ENCODE measurements around the gene CFAP100. TPM values are rescaled to one million over a fixed set of nuclear protein-coding genes. Genes with fewer than 3 reads are reported as not detected.

Gene CFAP100
- total RNA-seq, 3 donors from 2014 or later (not counting 1 experiment from before 2014, with no cell fraction given): not detected

GRCh38 chr3:126396536-126396935 is 1.8 kb downstream of the CFAP100 start:
- no peaks in the 10 kb centered on the region for H3K36me3 Mint-ChIP-seq
- H3K4me3 ChIP-seq (ENCODE audit: low read length): no peak overlapping the region
- H3K27ac Mint-ChIP-seq: no peak overlapping the region
- ATAC-seq: no peak
- H3K27ac ChIP-seq (ENCODE audit: low read length): no peak overlapping the region
- H3K27me3 ChIP-seq (ENCODE audit: control insufficient read depth, insufficient read depth, low read length): no peaks in the 10 kb centered on the region
- H3K9me3 Mint-ChIP-seq: no peaks in the 10 kb centered on the region
- peaks cover 6% of the 10 kb centered on the region for H3K9me3 ChIP-seq (ENCODE audit: control insufficient read depth, insufficient read depth, low read length)
- H3K27me3 Mint-ChIP-seq (ENCODE audit: low read depth in 2 of 2): peaks cover 28 to 33% of the 10 kb centered on the region in 2 donors
- no peaks in the 10 kb centered on the region for H3K4me1 Mint-ChIP-seq
- 84% methylated on average over 5 of the region's 5 CpGs for WGBS (ENCODE audit: insufficient coverage)
- no peak for TF ChIP-seq CTCF (IDR thresholded peaks at IDR 0.05)
- DNase-seq: no peak
- intact Hi-C loops (cut with micrococcal nuclease): no loop called here
- H3K36me3 ChIP-seq (ENCODE audit: control insufficient read depth, insufficient read depth, low read length): no peaks in the 10 kb centered on the region
- no peak overlapping the region for H3K4me3 Mint-ChIP-seq
- no peaks in the 10 kb centered on the region for H3K4me1 ChIP-seq (ENCODE audit: control insufficient read depth, insufficient read depth, low read length)

GRCh38 chr3:126397610-126398422 is 3.1 kb downstream of the CFAP100 start:
- DNase-seq (no peak), ATAC-seq (no peak)
- no peaks in the 10 kb centered on the region for H3K9me3 Mint-ChIP-seq

GRCh38 chr3:126398423-126399350 is 4.0 kb downstream of the CFAP100 start:
- 89% methylated on average over 14 of the region's 14 CpGs for WGBS (ENCODE audit: insufficient coverage)
- H3K27ac Mint-ChIP-seq: no peak overlapping the region

More at GRCh38 chr3:126397610-126398422, 3.1 kb downstream of the CFAP100 start:
- Mint-ChIP-seq H3K36me3 (no peaks in the 10 kb centered on the region), H3K4me1 (no peaks in the 10 kb centered on the region), H3K27ac (no peak overlapping the region), H3K27me3 (ENCODE audit: low read depth in 2 of 2) (peaks cover 22 to 26% of the 10 kb centered on the region in 2 donors), H3K4me3 (no peak overlapping the region)
- H3K4me3 ChIP-seq (ENCODE audit: low read length): no peak overlapping the region
- H3K9me3 ChIP-seq (ENCODE audit: control insufficient read depth, insufficient read depth, low read length): peaks cover 6% of the 10 kb centered on the region
- H3K27ac ChIP-seq (ENCODE audit: low read length): no peak overlapping the region
- H3K36me3 ChIP-seq (ENCODE audit: control insufficient read depth, insufficient read depth, low read length): no peaks in the 10 kb centered on the region
- 91% methylated on average over 13 of the region's 13 CpGs for WGBS (ENCODE audit: insufficient coverage)
- TF ChIP-seq CTCF (IDR thresholded peaks at IDR 0.05): no peak
- H3K4me1 ChIP-seq (ENCODE audit: control insufficient read depth, insufficient read depth, low read length): no peaks in the 10 kb centered on the region
- H3K27me3 ChIP-seq (ENCODE audit: control insufficient read depth, insufficient read depth, low read length): no peaks in the 10 kb centered on the region
- intact Hi-C loops (cut with micrococcal nuclease): no loop called here

More at GRCh38 chr3:126398423-126399350, 4.0 kb downstream of the CFAP100 start:
- no peaks in the 10 kb centered on the region for H3K36me3 ChIP-seq (ENCODE audit: control insufficient read depth, insufficient read depth, low read length)
- H3K9me3 ChIP-seq (ENCODE audit: control insufficient read depth, insufficient read depth, low read length): peaks cover 6% of the 10 kb centered on the region
- DNase-seq (no peak), ATAC-seq (no peak)
- Mint-ChIP-seq H3K9me3 (no peaks in the 10 kb centered on the region), H3K36me3 (no peaks in the 10 kb centered on the region), H3K4me3 (no peak overlapping the region), H3K4me1 (no peaks in the 10 kb centered on the region), H3K27me3 (ENCODE audit: low read depth in 2 of 2) (peaks cover 14 to 21% of the 10 kb centered on the region in 2 donors)
- no peak for TF ChIP-seq CTCF (IDR thresholded peaks at IDR 0.05)
- intact Hi-C loops (cut with micrococcal nuclease): no loop called here
- H3K4me3 ChIP-seq (ENCODE audit: low read length): no peak overlapping the region
- no peaks in the 10 kb centered on the region for H3K4me1 ChIP-seq (ENCODE audit: control insufficient read depth, insufficient read depth, low read length)
- H3K27ac ChIP-seq (ENCODE audit: low read length): no peak overlapping the region
- H3K27me3 ChIP-seq (ENCODE audit: control insufficient read depth, insufficient read depth, low read length): no peaks in the 10 kb centered on the region

Measured in natural killer cell (primary cell).